Calu3 (cell line): Measurements from ENCODE around the gene ARID5B. TPM values are rescaled to one million over a fixed set of nuclear protein-coding genes. Genes with fewer than 3 reads are reported as not detected.
A peak's percentile ranks its signal among the peaks of the same experiment; 100 is the strongest.

ENCODE experiments used
- BruUV-seq: library from RNA; stranded (reverse); fragments of 400-500 nt; replicated peaks from 2 replicates; lab custom pipeline; 2021; lab: Mats Ljungman, UMichigan
- CTCF ChIA-PET: fragments of 300-600 bp; sonication (Branson Sonifier 250); formaldehyde crosslinking; loops from one replicate; lab custom pipeline; 2022; ENCODE audit warnings: antibody characterized with exemption; lab: Charles Lee
- DNase-seq: peaks from one replicate; pipeline ENCODE4 v3.0.0; 2022
- H3K27ac Mint-ChIP-seq: one replicate; pipeline ENCODE4 v1.8.0; 2022; ENCODE audit warnings: mixed read lengths; ENCODE audit not compliant: unreplicated experiment
- H3K27me3 Mint-ChIP-seq: one replicate; pipeline ENCODE4 v1.8.0; 2022; ENCODE audit warnings: mixed read lengths; ENCODE audit not compliant: unreplicated experiment
- H3K36me3 Mint-ChIP-seq: one replicate; pipeline ENCODE4 v1.8.0; 2022; ENCODE audit warnings: mild to moderate bottlenecking, moderate library complexity, mixed read lengths; ENCODE audit not compliant: insufficient read depth, unreplicated experiment
- H3K4me1 Mint-ChIP-seq: one replicate; pipeline ENCODE4 v1.8.0; 2022; ENCODE audit warnings: mild to moderate bottlenecking, low read depth, mixed read lengths; ENCODE audit not compliant: unreplicated experiment
- H3K4me3 Mint-ChIP-seq: one replicate; pipeline ENCODE4 v1.8.0; 2022; ENCODE audit warnings: mild to moderate bottlenecking, low read depth, moderate library complexity, mixed read lengths; ENCODE audit not compliant: unreplicated experiment
- H3K9me3 Mint-ChIP-seq: one replicate; pipeline ENCODE4 v1.8.0; 2022; ENCODE audit warnings: low read depth, mixed read lengths; ENCODE audit not compliant: unreplicated experiment
- CTCF ChIP-seq: fragments of 200-600 bp; IDR thresholded peaks from one replicate; pipeline ENCODE4 v1.8.0; 2022; ENCODE audit warnings: antibody characterized with exemption; ENCODE audit not compliant: unreplicated experiment
- intact Hi-C: fragments of 100-400 bp; cut with micrococcal nuclease; formaldehyde crosslinking; loops from one replicate; pipeline ENCODE4 v1.10.0; 2022; ENCODE audit not compliant: unreplicated experiment
- total RNA-seq: library from RNA; stranded (reverse); gene quantifications from 2 replicates; pipeline ENCODE4 v1.2.3, GENCODE V29; 2022

Gene ARID5B
- total RNA-seq, 1 experiment from 2014 or later: 10.0 TPM

GRCh38 chr10:62099299-62099698 is 197.8 kb downstream of the ARID5B start:
- CTCF ChIA-PET: interaction anchor here (1.3 kb wide), 1 partner anchor 57 kb away, joined by 3 read pairs; no protein-coding TSS in a partner anchor
- peaks cover 3% of the 10 kb centered on the region for H3K9me3 Mint-ChIP-seq
- peaks cover 29% of the 10 kb centered on the region for H3K36me3 Mint-ChIP-seq
- H3K4me1 Mint-ChIP-seq: peaks cover 45% of the 10 kb centered on the region
- TF ChIP-seq CTCF: no peak
- intact Hi-C loops: loop anchor here (5.0 kb wide), 4 partner anchors 83 to 262 kb away; partner anchors contain the start of gene ARID5B
- peak overlapping the region; percentile 100 for H3K27ac Mint-ChIP-seq
- no TSS peak for BruUV-seq
- H3K27me3 Mint-ChIP-seq: no peaks in the 10 kb centered on the region
- no peak overlapping the region for H3K4me3 Mint-ChIP-seq
- DNase-seq: no peak

GRCh38 chr10:62103857-62104256 is 202.4 kb downstream of the ARID5B start:
- peaks cover 23% of the 10 kb centered on the region for H3K4me1 Mint-ChIP-seq
- H3K36me3 Mint-ChIP-seq: peaks cover 3% of the 10 kb centered on the region
- no peak for DNase-seq
- TF ChIP-seq CTCF: no peak
- CTCF ChIA-PET: no interaction called here
- no peak overlapping the region for H3K4me3 Mint-ChIP-seq
- no peak overlapping the region for H3K27ac Mint-ChIP-seq
- H3K27me3 Mint-ChIP-seq: no peaks in the 10 kb centered on the region
- BruUV-seq: no TSS peak
- intact Hi-C loops: no loop called here
- H3K9me3 Mint-ChIP-seq: no peaks in the 10 kb centered on the region

- no TSS peak for BruUV-seq
- H3K4me1 Mint-ChIP-seq: peaks cover 48% of the 10 kb centered on the region
- H3K27ac Mint-ChIP-seq: no peak overlapping the region
- no peak for DNase-seq
- H3K4me3 Mint-ChIP-seq: no peak overlapping the region
- no peak for TF ChIP-seq CTCF
- no peaks in the 10 kb centered on the region for H3K9me3 Mint-ChIP-seq
- H3K27me3 Mint-ChIP-seq: no peaks in the 10 kb centered on the region
- intact Hi-C loops: no loop called here
- H3K36me3 Mint-ChIP-seq: no peaks in the 10 kb centered on the region
- CTCF ChIA-PET: interaction anchor here (1.4 kb wide), 1 partner anchor 13 kb away, joined by 3 read pairs; no protein-coding TSS in a partner anchor
These were observed 205.5 kb downstream of the ARID5B start for GRCh38 chr10:62106929-62107519.

GRCh38 chr10:62108759-62109586 is 207.5 kb downstream of the ARID5B start:
- BruUV-seq: no TSS peak
- CTCF ChIA-PET: interaction anchor here (0.6 to 1.4 kb wide), 2 partner anchors 15 kb away, joined by 3 read pairs; no protein-coding TSS in a partner anchor
- peaks cover 55% of the 10 kb centered on the region for H3K4me1 Mint-ChIP-seq
- H3K4me3 Mint-ChIP-seq: no peak overlapping the region
- intact Hi-C loops: no loop called here
- no peak for TF ChIP-seq CTCF
- H3K27me3 Mint-ChIP-seq: no peaks in the 10 kb centered on the region
- DNase-seq: no peak
- no peaks in the 10 kb centered on the region for H3K9me3 Mint-ChIP-seq
- H3K36me3 Mint-ChIP-seq: no peaks in the 10 kb centered on the region
- no peak overlapping the region for H3K27ac Mint-ChIP-seq
